SU-DHL-6 (cell line): ENCODE results near the gene GPSM1.

Experiments
- H2AFZ ChIP-seq: fragments of 200-600 bp; sonication (generic); 2 replicates; pipeline ENCODE4 v1.6.1; 2014; ENCODE audit warnings: low read depth, mild to moderate bottlenecking, moderate library complexity, mixed read lengths, antibody characterized with exemption, low read length; ENCODE audit not compliant: severe bottlenecking
- H3F3A ChIP-seq: fragments of 200-600 bp; shearing (Covaris generic); 2 replicates; pipeline ENCODE4 v1.6.0; 2016; ENCODE audit warnings: antibody characterized with exemption, mild to moderate bottlenecking; ENCODE audit not compliant: insufficient read depth
- H3K27ac ChIP-seq: fragments of 200-600 bp; sonication (generic); 2 replicates; pipeline ENCODE4 v1.5.1; 2016; ENCODE audit warnings: low read depth, mild to moderate bottlenecking, low read length, moderate library complexity, mixed read lengths
- H3K27me3 ChIP-seq: fragments of 200-600 bp; sonication (generic), shearing (Covaris generic); 2 replicates; pipeline ENCODE4 v1.6.0; 2014; ENCODE audit warnings: mild to moderate bottlenecking, low read length
- H3K36me3 ChIP-seq: fragments of 200-600 bp; sonication (generic); 2 replicates; pipeline ENCODE4 v1.6.1; 2014; ENCODE audit warnings: mild to moderate bottlenecking, low read length, mixed read lengths
- H3K4me2 ChIP-seq: fragments of 300-600, 200-600 bp; shearing (Covaris generic), sonication (generic); 2 replicates; pipeline ENCODE4 v1.6.0; 2014; ENCODE audit warnings: low read length, low read depth, mild to moderate bottlenecking; ENCODE audit not compliant: poor library complexity, severe bottlenecking
- H3K4me3 ChIP-seq: fragments of 200-600 bp; sonication (generic); 2 replicates; pipeline ENCODE4 v1.5.1; 2014; ENCODE audit warnings: antibody characterized with exemption, low read length, mild to moderate bottlenecking, mixed read lengths; ENCODE audit not compliant: insufficient read depth, poor library complexity, severe bottlenecking
- H3K79me2 ChIP-seq: fragments of 200-600 bp; sonication (generic); 2 replicates; pipeline ENCODE4 v1.6.1; 2014; ENCODE audit warnings: mild to moderate bottlenecking, low read length, moderate library complexity; ENCODE audit not compliant: insufficient read depth
- H3K9ac ChIP-seq: fragments of 200-600 bp; sonication (generic); 2 replicates; pipeline ENCODE4 v1.7.0; 2014; ENCODE audit warnings: mild to moderate bottlenecking, low read length
- H3K9me2 ChIP-seq: fragments of 200-600 bp; sonication (generic); replicated peaks from 2 replicates; pipeline ENCODE4 v1.6.1; 2014; ENCODE audit warnings: low read length; ENCODE audit not compliant: insufficient read depth
- H3K9me3 ChIP-seq: fragments of 200-600 bp; sonication (generic); 2 replicates; pipeline ENCODE4 v1.6.1; 2014; ENCODE audit warnings: low read length, mixed read lengths; ENCODE audit not compliant: insufficient read depth
- H4K20me1 ChIP-seq: fragments of 200-600 bp; sonication (generic); 2 replicates; pipeline ENCODE4 v1.6.1; 2014; ENCODE audit warnings: low read depth, mild to moderate bottlenecking, antibody characterized with exemption, low read length, moderate library complexity, mixed read lengths
- CTCF ChIP-seq: fragments of 200-600 bp; sonication (generic); IDR thresholded peaks from one replicate; pipeline ENCODE4 v1.5.1; 2017; ENCODE audit warnings: antibody characterized with exemption, mild to moderate bottlenecking, low read length, moderate library complexity; ENCODE audit not compliant: insufficient read depth, poor library complexity, severe bottlenecking
- EZH2phosphoT487 ChIP-seq: fragments of 200-600 bp; sonication (generic), shearing (Covaris generic); conservative IDR thresholded peaks from 2 replicates; pipeline ENCODE4 v1.6.1; 2018; ENCODE audit warnings: mild to moderate bottlenecking, antibody characterized with exemption, low read length, moderate library complexity, mixed read lengths

GPSM1 gene

GRCh38 chr9:136343121-136343883 is 16.0 kb downstream of the GPSM1 start:
- Histone ChIP-seq H3K9me3 (no peaks in the 10 kb centered on the region), H3K4me2 (no peak overlapping the region), H3K36me3 (no peaks in the 10 kb centered on the region), H3K9ac (no peak overlapping the region), H3F3A (no peaks in the 10 kb centered on the region), H2AFZ (no peak overlapping the region), H3K4me3 (no peak overlapping the region), H3K27me3 (no peaks in the 10 kb centered on the region), H4K20me1 (no peaks in the 10 kb centered on the region), H3K79me2 (no peaks in the 10 kb centered on the region), H3K27ac (no peak overlapping the region), H3K9me2 (no peaks in the 10 kb centered on the region)
- TF ChIP-seq EZH2phosphoT487 (no peak), CTCF (no peak)

GRCh38 chr9:136343884-136344269 is 16.5 kb downstream of the GPSM1 start:
- H3K4me3 ChIP-seq, result no peak overlapping the region
- TF ChIP-seq EZH2phosphoT487, result no peak
- no peak for TF ChIP-seq CTCF
- no peaks in the 10 kb centered on the region for H3K9me2 ChIP-seq
- no peak overlapping the region for H3K27ac ChIP-seq
- H4K20me1 ChIP-seq, result no peaks in the 10 kb centered on the region
- H3K79me2 ChIP-seq, result no peaks in the 10 kb centered on the region
- H3K36me3 ChIP-seq, result no peaks in the 10 kb centered on the region
- no peaks in the 10 kb centered on the region for H3K9me3 ChIP-seq
- no peaks in the 10 kb centered on the region for H3K27me3 ChIP-seq
- no peaks in the 10 kb centered on the region for H3F3A ChIP-seq
- H3K4me2 ChIP-seq, result no peak overlapping the region
- H2AFZ ChIP-seq, result no peak overlapping the region
- H3K9ac ChIP-seq, result no peak overlapping the region

- TF ChIP-seq CTCF, result no peak
- TF ChIP-seq EZH2phosphoT487, result no peak
- no peak overlapping the region for H3K4me2 ChIP-seq
- H3K27ac ChIP-seq, result no peak overlapping the region
- H2AFZ ChIP-seq, result no peak overlapping the region
- H4K20me1 ChIP-seq, result no peaks in the 10 kb centered on the region
- no peak overlapping the region for H3K4me3 ChIP-seq
- H3F3A ChIP-seq, result no peaks in the 10 kb centered on the region
- H3K79me2 ChIP-seq, result no peaks in the 10 kb centered on the region
- no peaks in the 10 kb centered on the region for H3K27me3 ChIP-seq
- no peaks in the 10 kb centered on the region for H3K9me3 ChIP-seq
- H3K9me2 ChIP-seq, result no peaks in the 10 kb centered on the region
- no peak overlapping the region for H3K9ac ChIP-seq
- H3K36me3 ChIP-seq, result no peaks in the 10 kb centered on the region
These were observed 17.4 kb downstream of the GPSM1 start for GRCh38 chr9:136344544-136345280.
